IPS-20b (cell line): ENCODE measurements around the gene OPN3.
"Not testable (repeated sequence)": the region's sequence is repeated elsewhere in the genome, so short reads cannot be mapped to it uniquely, and the experiment has no call there.

Experiments
- H3K27ac ChIP-seq: one replicate; pipeline ENCODE4 v1.5.1; 2013; ENCODE audit warnings: low read length
- H3K27me3 ChIP-seq: 2 replicates; pipeline ENCODE4 v1.6.1; 2013; ENCODE audit warnings: mild to moderate bottlenecking, low read length, inconsistent platforms; ENCODE audit not compliant: insufficient read depth
- H3K36me3 ChIP-seq: 2 replicates; pipeline ENCODE4 v1.6.1; 2013; ENCODE audit warnings: low read depth, mild to moderate bottlenecking, inconsistent platforms, low read length, moderate library complexity; ENCODE audit not compliant: insufficient read depth
- H3K4me1 ChIP-seq: 2 replicates; pipeline ENCODE4 v1.6.1; 2013; ENCODE audit warnings: mild to moderate bottlenecking, control low read depth, inconsistent platforms, low read length, moderate library complexity; ENCODE audit not compliant: insufficient read depth
- H3K4me3 ChIP-seq: 2 replicates; pipeline ENCODE4 v1.5.1; 2013; ENCODE audit warnings: mild to moderate bottlenecking, low read length, inconsistent platforms
- H3K9ac ChIP-seq: 2 replicates; pipeline ENCODE4 v1.6.1; 2013; ENCODE audit warnings: low read depth, mild to moderate bottlenecking, inconsistent platforms, low read length, moderate library complexity
- H3K9me3 ChIP-seq: 2 replicates; pipeline ENCODE4 v1.6.1; 2013; ENCODE audit warnings: mild to moderate bottlenecking, low read depth, low read length, inconsistent platforms; ENCODE audit not compliant: insufficient read depth

OPN3 gene

DNA sequence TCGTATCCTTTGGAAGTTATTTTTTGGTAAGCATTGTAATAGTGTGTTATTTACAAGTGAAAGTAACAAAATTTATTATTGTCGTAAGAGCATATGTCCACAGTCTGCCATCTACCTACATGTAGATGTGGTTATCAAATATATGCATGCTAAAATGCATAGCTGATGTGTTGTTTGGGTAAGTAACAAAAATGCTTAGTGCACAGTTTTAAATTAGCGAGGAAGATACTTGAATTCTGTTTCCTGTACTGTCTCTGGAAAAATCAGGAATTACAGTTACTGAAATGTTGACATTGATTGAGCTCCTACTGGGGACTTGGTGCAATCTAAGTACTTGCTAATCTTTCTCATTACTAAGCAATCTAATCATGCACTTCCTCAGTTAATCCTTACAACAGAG, 26.2 kb upstream of the OPN3 start:
- Histone ChIP-seq H3K9me3 (no peaks in the 10 kb centered on the region), H3K27me3 (no peaks in the 10 kb centered on the region), H3K36me3 (no peaks in the 10 kb centered on the region), H3K9ac (no peak overlapping the region), H3K4me3 (no peak overlapping the region), H3K4me1 (no peaks in the 10 kb centered on the region), H3K27ac (no peak overlapping the region)

- Histone ChIP-seq H3K9me3 (no peaks in the 10 kb centered on the region), H3K36me3 (no peaks in the 10 kb centered on the region), H3K9ac (no peak overlapping the region), H3K4me3 (no peak overlapping the region), H3K27ac (no peak overlapping the region), H3K27me3 (no peaks in the 10 kb centered on the region), H3K4me1 (no peaks in the 10 kb centered on the region)
Observed at GRCh38 chr1:241660424-241660972, 20.3 kb upstream of the OPN3 start.

- H3K9me3 ChIP-seq, H3K36me3 ChIP-seq, H3K4me1 ChIP-seq, H3K27me3 ChIP-seq, H3K4me3 ChIP-seq, H3K9ac ChIP-seq, H3K27ac ChIP-seq: not testable (repeated sequence)
Observed at GRCh38 chr1:241659016-241659415, 18.8 kb upstream of the OPN3 start.

DNA sequence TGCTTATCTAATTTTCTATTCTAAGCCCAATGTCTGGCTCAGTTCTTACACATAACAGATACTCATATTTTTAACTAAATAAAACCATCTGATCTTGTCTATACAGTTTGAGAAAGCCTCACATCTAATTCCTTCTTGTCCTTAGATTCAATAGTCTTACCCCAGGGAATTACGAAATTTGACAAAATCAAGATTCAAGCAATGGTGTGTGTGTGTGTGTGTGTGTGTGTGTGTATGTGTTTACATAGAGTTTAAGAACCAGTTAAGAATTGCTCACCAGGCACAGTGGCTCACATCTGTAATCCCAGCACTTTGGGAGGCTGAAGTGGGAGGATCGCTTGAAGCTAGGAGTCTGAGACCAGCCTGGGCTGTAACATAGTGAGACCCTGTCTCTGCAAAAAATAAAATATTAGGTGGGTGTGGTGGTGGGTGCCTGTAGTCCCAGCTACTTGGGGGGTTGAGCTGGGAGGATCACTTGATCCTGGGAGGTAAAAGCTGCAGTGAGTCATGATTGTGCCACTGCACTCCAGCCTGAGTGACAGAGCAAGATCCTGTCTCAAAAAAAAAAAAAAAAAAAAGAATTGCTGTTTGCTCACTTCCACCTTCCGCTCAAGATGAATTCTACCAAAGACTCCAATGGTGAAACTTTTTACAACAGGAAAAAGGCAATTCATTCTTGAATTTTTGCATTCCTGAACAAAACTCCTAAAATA, 18.1 kb upstream of the OPN3 start:
- H3K27ac ChIP-seq: no peak overlapping the region
- H3K9me3 ChIP-seq: no peaks in the 10 kb centered on the region
- H3K36me3 ChIP-seq: no peaks in the 10 kb centered on the region
- H3K27me3 ChIP-seq: no peaks in the 10 kb centered on the region
- no peaks in the 10 kb centered on the region for H3K4me1 ChIP-seq
- H3K4me3 ChIP-seq: no peak overlapping the region
- no peak overlapping the region for H3K9ac ChIP-seq

DNA sequence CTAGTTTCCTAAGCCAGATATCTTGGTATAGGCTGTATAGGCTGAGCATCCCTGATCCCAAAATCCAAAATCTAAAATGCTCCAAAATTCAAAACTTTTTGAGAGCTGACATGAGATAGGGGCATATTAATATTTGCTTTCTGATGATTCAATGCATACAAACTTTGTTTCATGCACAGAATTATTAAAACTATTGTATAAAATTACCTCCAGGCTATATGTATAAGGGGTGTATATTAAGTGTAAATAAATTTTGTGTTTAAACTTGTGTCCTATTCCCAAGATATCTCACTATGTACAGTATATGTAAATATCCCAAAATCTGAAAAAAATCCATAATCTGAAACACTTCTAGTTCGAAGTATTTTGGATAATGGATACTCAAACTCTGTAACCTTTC, 14.5 kb upstream of the OPN3 start:
- H3K27ac ChIP-seq: no peak overlapping the region
- H3K9ac ChIP-seq: no peak overlapping the region

DNA sequence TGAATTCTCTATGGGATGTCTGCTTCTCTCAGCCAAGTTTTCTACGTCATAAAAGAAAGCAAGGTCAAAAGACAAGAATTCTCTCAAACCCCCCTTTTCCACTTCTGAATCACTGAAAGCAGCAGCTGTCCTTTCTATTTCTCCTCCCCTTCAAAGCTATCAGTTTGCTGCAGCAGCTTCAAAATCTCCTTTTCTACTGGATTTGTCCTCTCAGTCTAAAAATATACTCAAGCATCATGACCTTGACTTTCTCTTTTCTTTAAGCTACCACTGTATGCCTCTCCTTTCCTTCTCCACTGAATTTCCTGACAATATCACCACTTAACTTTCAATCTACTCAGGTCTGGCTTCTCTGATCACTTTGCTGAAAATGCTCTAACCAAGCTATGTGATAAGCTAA, 13.8 kb upstream of the OPN3 start:
- Histone ChIP-seq H3K9me3 (no peaks in the 10 kb centered on the region), H3K9ac (no peak overlapping the region), H3K4me1 (no peaks in the 10 kb centered on the region), H3K27ac (no peak overlapping the region), H3K4me3 (no peak overlapping the region), H3K27me3 (no peaks in the 10 kb centered on the region), H3K36me3 (no peaks in the 10 kb centered on the region)

More for the DNA sequence above, 14.5 kb upstream of the OPN3 start:
- Histone ChIP-seq H3K27me3 (no peaks in the 10 kb centered on the region), H3K9me3 (no peaks in the 10 kb centered on the region), H3K36me3 (no peaks in the 10 kb centered on the region), H3K4me1 (no peaks in the 10 kb centered on the region), H3K4me3 (no peak overlapping the region)

DNA sequence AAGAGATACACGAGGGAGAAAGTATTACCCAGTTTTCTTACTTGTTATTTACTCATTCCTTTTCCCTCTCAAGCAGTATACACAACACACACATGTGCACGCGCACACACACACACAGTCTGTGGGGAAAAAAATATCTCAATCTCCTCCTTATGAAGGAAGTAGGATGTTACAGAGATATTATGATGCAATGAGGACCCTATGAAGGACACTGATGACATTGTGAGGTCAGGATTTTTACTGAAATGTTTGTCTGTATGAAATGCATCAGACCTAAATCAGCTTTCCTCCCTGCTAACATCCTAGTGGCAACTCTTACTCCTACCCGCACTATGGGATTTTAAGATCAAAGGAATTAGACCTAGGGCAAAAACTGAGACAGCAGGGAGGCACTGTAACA, 11.8 kb upstream of the OPN3 start, which contains the start of gene WDR64:
TSS of gene WDR64 (plus strand) at position 270 of the 400 bp plus-strand sequence. CDS start 204 bp downstream, outside the sequence.
- Histone ChIP-seq H3K9ac (no peak within 1 kb of the TSS), H3K36me3 (no peaks in the 10 kb centered on the region), H3K27ac (no peak within 1 kb of the TSS), H3K4me1 (no peaks in the 10 kb centered on the region), H3K9me3 (no peaks in the 10 kb centered on the region), H3K4me3 (no peak within 1 kb of the TSS), H3K27me3 (no peaks in the 10 kb centered on the region)

GRCh38 chr1:241648159-241648558, 8.0 kb upstream of the OPN3 start:
- H3K27ac ChIP-seq: no peak overlapping the region
- H3K9me3 ChIP-seq: no peaks in the 10 kb centered on the region
- no peak overlapping the region for H3K9ac ChIP-seq
- H3K4me3 ChIP-seq: no peak overlapping the region
- H3K27me3 ChIP-seq: no peaks in the 10 kb centered on the region
- H3K4me1 ChIP-seq: peaks cover 3% of the 10 kb centered on the region; the same call in 1 of the 2 replicates
- H3K36me3 ChIP-seq: no peaks in the 10 kb centered on the region

DNA sequence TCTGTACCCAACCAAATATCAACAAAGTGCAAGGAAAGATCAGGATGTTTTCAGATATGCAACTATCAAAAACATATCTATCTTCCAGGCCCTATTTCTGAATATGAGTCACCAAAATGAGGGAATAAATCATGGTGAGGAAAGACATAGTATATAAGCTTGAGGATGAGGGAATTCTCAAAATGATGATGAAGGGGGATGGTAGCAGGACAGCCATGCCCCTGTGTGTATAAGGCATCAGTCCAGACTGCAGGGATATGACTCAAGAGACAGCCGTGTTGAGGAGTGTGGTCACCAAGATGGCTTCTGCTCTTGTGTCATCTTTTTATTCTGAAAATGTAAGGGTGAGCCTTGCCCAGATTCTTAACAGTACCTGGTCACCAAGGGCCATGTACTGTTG, 7.5 kb upstream of the OPN3 start:
- Histone ChIP-seq H3K9ac (no peak overlapping the region), H3K36me3 (no peaks in the 10 kb centered on the region), H3K27ac (no peak overlapping the region), H3K9me3 (no peaks in the 10 kb centered on the region), H3K4me3 (no peak overlapping the region), H3K27me3 (no peaks in the 10 kb centered on the region), H3K4me1 (peaks cover 3% of the 10 kb centered on the region; the same call in 1 of the 2 replicates)

- H3K9me3 ChIP-seq: no peaks in the 10 kb centered on the region
- no peaks in the 10 kb centered on the region for H3K36me3 ChIP-seq
- no peaks in the 10 kb centered on the region for H3K27me3 ChIP-seq
- H3K4me3 ChIP-seq: no peak overlapping the region
- no peak overlapping the region for H3K9ac ChIP-seq
- no peak overlapping the region for H3K27ac ChIP-seq
- peaks cover 3% of the 10 kb centered on the region; the same call in 1 of the 2 replicates for H3K4me1 ChIP-seq
Observed at GRCh38 chr1:241646201-241646600, 6.0 kb upstream of the OPN3 start.

DNA sequence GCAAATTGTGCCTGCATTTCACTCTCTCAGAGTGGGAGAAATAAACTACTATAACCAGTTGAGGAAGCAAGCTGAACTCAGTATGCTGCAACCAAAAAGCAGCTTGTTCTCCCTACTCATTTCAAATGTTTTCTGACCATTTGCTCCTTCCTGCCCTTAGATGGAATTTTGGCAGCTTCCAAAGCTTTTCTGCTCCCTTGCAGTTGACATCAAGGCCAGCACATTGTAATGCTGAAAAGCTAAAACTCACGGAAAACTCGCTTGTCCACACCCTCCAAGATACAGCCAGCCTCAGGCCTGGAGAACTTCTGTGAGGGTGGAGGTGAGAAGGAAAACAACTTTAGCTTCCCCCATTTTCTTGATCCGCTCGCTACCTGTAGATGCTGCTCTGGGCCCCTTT, 5.0 kb upstream of the OPN3 start:
- Histone ChIP-seq H3K27me3 (no peaks in the 10 kb centered on the region), H3K4me1 (peaks cover 6% of the 10 kb centered on the region), H3K9me3 (no peaks in the 10 kb centered on the region), H3K9ac (no peak overlapping the region), H3K4me3 (no peak overlapping the region), H3K27ac (no peak overlapping the region), H3K36me3 (no peaks in the 10 kb centered on the region)

DNA sequence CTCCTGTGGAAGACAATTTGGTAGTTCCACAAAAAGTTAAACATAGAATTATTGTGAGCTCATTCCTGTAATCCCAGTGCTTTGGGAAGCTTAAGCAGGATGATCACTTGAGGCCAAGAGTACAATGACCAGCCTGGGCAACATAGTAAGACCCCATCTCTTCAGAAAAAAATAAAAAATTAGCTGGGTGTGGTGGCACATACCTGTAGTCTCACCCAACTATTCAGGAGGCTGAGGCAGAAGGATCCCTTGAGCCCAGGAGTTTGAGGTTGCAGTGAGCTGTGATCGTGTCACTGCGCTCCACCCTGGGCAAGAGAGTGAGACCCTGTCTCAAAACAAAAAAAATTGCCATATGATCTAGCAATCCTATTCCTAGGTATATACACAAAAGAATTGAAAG, 4.1 kb upstream of the OPN3 start:
- Histone ChIP-seq H3K4me3 (no peak overlapping the region), H3K36me3 (no peaks in the 10 kb centered on the region), H3K9ac (no peak overlapping the region), H3K4me1 (peaks cover 6% of the 10 kb centered on the region), H3K27ac (no peak overlapping the region), H3K9me3 (no peaks in the 10 kb centered on the region), H3K27me3 (no peaks in the 10 kb centered on the region)
